ENCODE data around the gene TPRA1. TPM values are rescaled to one million over a fixed set of nuclear protein-coding genes. Genes with fewer than 3 reads are reported as not detected.

The TPRA1 gene
- total RNA-seq, 1 experiment from 2014 or later = 20.0 TPM

GRCh38 chr3:127630811-127631714 is 40.5 kb upstream of the TPRA1 start:
- no peaks in the 10 kb centered on the region for H3K23me2 ChIP-seq (ENCODE audit: insufficient read length, low read depth, low read length, poor library complexity, severe bottlenecking)
- H2BK120ac ChIP-seq (ENCODE audit: low read depth, low read length, poor library complexity, severe bottlenecking) = no peak overlapping the region
- no peak overlapping the region for H2AK5ac ChIP-seq (ENCODE audit: insufficient read length, low read length)
- Mint-ChIP-seq H3K36me3 (ENCODE audit: insufficient read depth in 1 of 3, low read depth in 3 of 3) (no peaks in the 10 kb centered on the region; a peak in 1 of 7 replicates), H3K9me3 (peaks cover 7 to 8% of the 10 kb centered on the region in 2 experiments), H3K27ac (no peak overlapping the region), H3K4me1 (peaks cover 20 to 42% of the 10 kb centered on the region in 2 experiments), H3K4me3 (peak overlapping the region in 1 of 2 experiments; percentile 55; a peak in 2 of 5 replicates), H3K27me3 (ENCODE audit: low read depth) (peaks cover 44% of the 10 kb centered on the region)
- no peak for DNase-seq
- TF ChIP-seq CTCF (conservative IDR thresholded peaks at IDR 0.05) = no peak
- H3K79me2 ChIP-seq (ENCODE audit: insufficient read depth, low read length) = no peaks in the 10 kb centered on the region
- no peak overlapping the region for H3K9ac ChIP-seq (ENCODE audit: extremely low read depth, insufficient read length, low read length)
- H4K91ac ChIP-seq (ENCODE audit: insufficient read length, low read depth, low read length) = no peak overlapping the region
- H3K23ac ChIP-seq (ENCODE audit: insufficient read length, low read depth, low read length) = no peak overlapping the region
- H4K8ac ChIP-seq (replicated peaks; ENCODE audit: insufficient read length, low read depth, low read length) = no peak overlapping the region
- no peak overlapping the region for H3K27ac ChIP-seq (ENCODE audit: insufficient read length, low read depth, low read length)
- no CpG with 5 or more reads among the region's 12 CpGs for WGBS (ENCODE audit: extremely low coverage, insufficient read length, low lambda C conversion rate)
- H3K14ac ChIP-seq (ENCODE audit: insufficient read depth, low read length) = no peak overlapping the region; the same call in 1 of the 2 replicates
- H2BK15ac ChIP-seq (ENCODE audit: low read depth, low read length) = no peak overlapping the region
- H3K56ac ChIP-seq (ENCODE audit: insufficient read length, low read depth, low read length) = no peak overlapping the region
- H3K9me3 ChIP-seq (ENCODE audit: control insufficient read depth, low read depth, low read length) = no peaks in the 10 kb centered on the region
- H3K79me1 ChIP-seq (ENCODE audit: insufficient read depth, low read depth, low read length, poor library complexity, severe bottlenecking) = no peaks in the 10 kb centered on the region
- H2BK12ac ChIP-seq (ENCODE audit: insufficient read length, low read depth, low read length) = no peak overlapping the region
- no peak overlapping the region for H2BK20ac ChIP-seq (ENCODE audit: low read depth, low read length, poor library complexity, severe bottlenecking)
- H3K27me3 ChIP-seq (ENCODE audit: insufficient read depth, low read length) = peaks cover 14% of the 10 kb centered on the region
- H2BK5ac ChIP-seq (ENCODE audit: insufficient read length, low read length) = no peak overlapping the region
- no peak overlapping the region for H3T11ph ChIP-seq (ENCODE audit: low read length)
- no peak overlapping the region for H3K18ac ChIP-seq (ENCODE audit: insufficient read length, low read depth, low read length)
- H3K4me1 ChIP-seq (ENCODE audit: insufficient read depth, low read length) = no peaks in the 10 kb centered on the region; the same call in 1 of the 2 replicates
- H4K20me1 ChIP-seq (ENCODE audit: control insufficient read depth, insufficient read depth, insufficient read length) = peaks cover 7% of the 10 kb centered on the region
- H3K4me2 ChIP-seq (ENCODE audit: insufficient read depth, insufficient read length, low read length) = no peak overlapping the region
- H3K4ac ChIP-seq (ENCODE audit: low read depth, low read length) = no peak overlapping the region
- no peak overlapping the region for H2AFZ ChIP-seq (ENCODE audit: low read length)
- no peak overlapping the region for H4K5ac ChIP-seq (ENCODE audit: insufficient read length, low read depth, low read length)

Data from H9 (cell line).